AG04450 (cell line): ENCODE data around the gene OSBPL1A. TPM values are rescaled to one million over a fixed set of nuclear protein-coding genes. Genes with fewer than 3 reads are reported as not detected.

Experiments used
- CTCF ChIA-PET: fragments of 300-600, 350-600 bp; formaldehyde crosslinking; extraction: SDS; loops from one replicate; lab custom pipeline; 2022; ENCODE audit warnings: antibody characterized with exemption, inconsistent platforms; lab: Charles Lee
- POLR2A ChIA-PET: fragments of 350-600 bp; formaldehyde crosslinking; extraction: SDS; loops from one replicate; lab custom pipeline; 2021; ENCODE audit warnings: antibody characterized with exemption, inconsistent platforms; lab: Yijun Ruan, JAX
- DNase-seq: peaks from one replicate; pipeline ENCODE4 v3.0.0-alpha.2; 2011; ENCODE audit warnings: low read depth, low spot score
- H3K27ac ChIP-seq: one replicate; pipeline ENCODE4 v1.5.1; 2012; ENCODE audit warnings: low read depth, low read length, control low read depth
- H3K27me3 ChIP-seq: one replicate; pipeline ENCODE4 v1.6.0; 2012; ENCODE audit warnings: low read length; ENCODE audit not compliant: control insufficient read depth, insufficient read depth
- H3K4me3 ChIP-seq: 2 replicates; pipeline ENCODE4 v1.5.1; 2011; ENCODE audit warnings: mild to moderate bottlenecking, low read depth, low read length, control low read depth
- H3K9me3 ChIP-seq: 2 replicates; pipeline ENCODE4 v1.5.1; 2012; ENCODE audit warnings: low read length; ENCODE audit not compliant: control insufficient read depth, insufficient read depth
- CTCF ChIP-seq: IDR thresholded peaks from 2 replicates; pipeline ENCODE4 v1.5.1; 2011; ENCODE audit warnings: low read depth, low read length, control low read depth, inconsistent platforms
- polyA plus RNA-seq: library from polyadenylated mRNA; depleted of rRNA; stranded (reverse); fragments of >200 nt; gene quantifications from 2 replicates; pipeline ENCODE4 v1.2.3, GENCODE V29; 2011; rRNA removed
- small RNA-seq: library from RNA; depleted of rRNA; stranded (forward); fragments of <200 nt; gene quantifications from one replicate; pipeline ENCODE3, GENCODE V24; 2012; ENCODE audit warnings: low read depth; ENCODE audit not compliant: insufficient read length

Gene OSBPL1A
- polyA plus RNA-seq, 1 experiment = 56.1 TPM

GRCh38 chr18:24115628-24116027, 282.0 kb downstream of the OSBPL1A start:
- H3K27me3 ChIP-seq = no peaks in the 10 kb centered on the region
- DNase-seq = no peak
- H3K27ac ChIP-seq = no peak overlapping the region
- CTCF ChIA-PET = no interaction called here
- POLR2A ChIA-PET = no interaction called here
- H3K4me3 ChIP-seq = no peak overlapping the region
- H3K9me3 ChIP-seq = no peaks in the 10 kb centered on the region
- no peak for TF ChIP-seq CTCF

GRCh38 chr18:24114924-24115549, 282.6 kb downstream of the OSBPL1A start:
- CTCF ChIA-PET = no interaction called here
- POLR2A ChIA-PET = no interaction called here
- no peaks in the 10 kb centered on the region for H3K9me3 ChIP-seq
- H3K27me3 ChIP-seq = no peaks in the 10 kb centered on the region
- no peak for DNase-seq
- H3K27ac ChIP-seq = no peak overlapping the region
- TF ChIP-seq CTCF = no peak
- no peak overlapping the region for H3K4me3 ChIP-seq

GRCh38 chr18:24112874-24113615, 284.6 kb downstream of the OSBPL1A start:
- POLR2A ChIA-PET = no interaction called here
- no peaks in the 10 kb centered on the region for H3K27me3 ChIP-seq
- no peaks in the 10 kb centered on the region for H3K9me3 ChIP-seq
- H3K4me3 ChIP-seq = no peak overlapping the region
- no peak for DNase-seq
- CTCF ChIA-PET = interaction anchor here (0.5 kb wide), 1 partner anchor 200 kb away, joined by 3 read pairs; no protein-coding TSS in a partner anchor
- H3K27ac ChIP-seq = no peak overlapping the region
- no peak for TF ChIP-seq CTCF

- ChIA-PET POLR2A (no interaction called here), CTCF (interaction anchor here (0.5 kb wide), 1 partner anchor 200 kb away, joined by 3 read pairs; no protein-coding TSS in a partner anchor)
- TF ChIP-seq CTCF = no peak
- DNase-seq = no peak
- Histone ChIP-seq H3K4me3 (no peak overlapping the region), H3K27ac (no peak overlapping the region), H3K9me3 (no peaks in the 10 kb centered on the region), H3K27me3 (no peaks in the 10 kb centered on the region)
Measured at GRCh38 chr18:24112464-24112863, 285.2 kb downstream of the OSBPL1A start.

Small RNAs within 50 kb of the gene (small RNA-seq; reads per million reads assigned to genes)
- gene MIR320C2 = not detected
- not detected for gene RF00017
- gene RF00019 = not detected
- gene RNA5SP452 = not detected
- not detected for gene RNU5A-6P
- gene RNU6-435P = not detected

Other genes starting within 250 kb of the OSBPL1A start
- gene IMPACT, start 28.8 kb upstream of the OSBPL1A start, polyA plus RNA-seq = 23.0 and 31.7 TPM in 2 replicates
- 0.01 TPM in 1 of 2 replicates, not detected in the other for gene HRH4, start 62.8 kb upstream of the OSBPL1A start, polyA plus RNA-seq